Ovary (tissue), 3 donors: Measurements from ENCODE around the gene MICAL2.

Experiments
- POLR2A ChIP-seq: fragments of 450-650 bp; IDR thresholded peaks from one replicate; pipeline ENCODE4 v1.6.1; 2017; ENCODE audit warnings: antibody characterized with exemption, mild to moderate bottlenecking, moderate library complexity
- TF ChIP-seq, protein P1 (sequence below), 3 donors: fragments of 450-650 bp in 2 of 3; fragments of 200-600 bp in 1 of 3; IDR thresholded peaks; one replicate each; pipeline versions ENCODE4 v1.5.1 to v1.8.0; 2016 to 2022; ENCODE audit warnings: antibody characterized with exemption in 3 of 3, mild to moderate bottlenecking in 1 of 3
- donor health status: DM: no; HTN: no; CAD: no.

DNA sequence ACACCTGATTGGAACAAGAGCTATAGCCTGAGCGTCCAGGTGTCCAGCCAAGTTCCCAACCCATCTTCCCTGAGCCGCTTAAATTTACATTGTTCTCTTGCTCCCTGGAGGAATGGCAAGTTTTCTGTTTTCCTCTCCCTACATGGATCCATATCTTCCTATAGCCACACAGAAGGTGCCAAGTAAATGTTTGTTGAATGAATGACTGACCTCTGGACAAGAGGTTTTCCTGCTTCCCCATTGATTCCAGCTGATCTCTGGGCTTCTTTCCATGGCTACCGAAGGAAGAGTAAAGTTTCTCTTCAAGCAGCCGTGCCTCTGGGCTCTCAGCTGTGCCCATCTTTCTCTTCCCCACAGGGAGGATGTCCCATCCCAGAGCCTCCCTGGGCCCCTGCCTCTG is 107.5 kb downstream of the MICAL2 start:
- TF ChIP-seq, protein P1, sequence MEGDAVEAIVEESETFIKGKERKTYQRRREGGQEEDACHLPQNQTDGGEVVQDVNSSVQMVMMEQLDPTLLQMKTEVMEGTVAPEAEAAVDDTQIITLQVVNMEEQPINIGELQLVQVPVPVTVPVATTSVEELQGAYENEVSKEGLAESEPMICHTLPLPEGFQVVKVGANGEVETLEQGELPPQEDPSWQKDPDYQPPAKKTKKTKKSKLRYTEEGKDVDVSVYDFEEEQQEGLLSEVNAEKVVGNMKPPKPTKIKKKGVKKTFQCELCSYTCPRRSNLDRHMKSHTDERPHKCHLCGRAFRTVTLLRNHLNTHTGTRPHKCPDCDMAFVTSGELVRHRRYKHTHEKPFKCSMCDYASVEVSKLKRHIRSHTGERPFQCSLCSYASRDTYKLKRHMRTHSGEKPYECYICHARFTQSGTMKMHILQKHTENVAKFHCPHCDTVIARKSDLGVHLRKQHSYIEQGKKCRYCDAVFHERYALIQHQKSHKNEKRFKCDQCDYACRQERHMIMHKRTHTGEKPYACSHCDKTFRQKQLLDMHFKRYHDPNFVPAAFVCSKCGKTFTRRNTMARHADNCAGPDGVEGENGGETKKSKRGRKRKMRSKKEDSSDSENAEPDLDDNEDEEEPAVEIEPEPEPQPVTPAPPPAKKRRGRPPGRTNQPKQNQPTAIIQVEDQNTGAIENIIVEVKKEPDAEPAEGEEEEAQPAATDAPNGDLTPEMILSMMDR (IDR thresholded peaks at IDR 0.05): no peak
- TF ChIP-seq POLR2A: no peak
